Uterus (tissue), 4 donors: ENCODE measurements around the gene RBFOX2. TPM values are rescaled to one million over a fixed set of nuclear protein-coding genes. Genes with fewer than 3 reads are reported as not detected.
A peak's percentile ranks its signal among the peaks of the same experiment; 100 is the strongest.

Experiments used
- DNase-seq, 2 donors: peaks; one replicate each; pipeline ENCODE4 v3.0.0-alpha.2; 2019 to 2020
- H3K27ac ChIP-seq, 2 donors: fragments of 200-600 bp; sonication (generic); 1 replicate in 1 of 2; 2 replicates in 1 of 2; pipeline ENCODE4 v1.5.1; 2016 to 2018
- H3K27me3 ChIP-seq, 2 donors: fragments of 200-600 bp; sonication (generic); one replicate each; pipeline ENCODE4 v1.5.1; 2018 to 2019; ENCODE audit warnings: control low read depth in 1 of 2
- H3K36me3 ChIP-seq, 2 donors: fragments of 200-600 bp; sonication (generic); one replicate each; pipeline ENCODE4 v1.5.1; 2019; ENCODE audit warnings: control low read depth in 1 of 2
- H3K4me1 ChIP-seq, 2 donors: fragments of 200-600 bp; sonication (generic); one replicate each; pipeline ENCODE4 v1.5.1; 2018 to 2019; ENCODE audit warnings: control low read depth in 1 of 2
- H3K4me3 ChIP-seq, 2 donors: fragments of 200-600 bp; sonication (generic); 1 replicate in 1 of 2; 2 replicates in 1 of 2; pipeline ENCODE4 v1.5.1; 2018 to 2019; ENCODE audit warnings: mild to moderate bottlenecking in 1 of 2
- H3K9me3 ChIP-seq, 2 donors: fragments of 200-600 bp; sonication (generic); one replicate each; pipeline ENCODE4 v1.5.1; 2019; ENCODE audit warnings: control low read depth in 1 of 2
- POLR2A ChIP-seq, 2 donors: fragments of 450-650 bp; IDR thresholded peaks; one replicate each; pipeline ENCODE4 v1.6.1; 2016; ENCODE audit warnings: antibody characterized with exemption in 2 of 2, mild to moderate bottlenecking in 1 of 2, moderate library complexity in 1 of 2
- intact Hi-C: fragments of 100-400 bp; cut with DNase I; formaldehyde crosslinking; loops from one replicate; pipeline ENCODE4 v1.15.1; 2023; ENCODE audit warnings: low total_unique reads
- total RNA-seq, 4 donors: library from RNA; depleted of rRNA in 3 of 4; stranded (reverse); fragments of >200 nt in 3 of 4; gene quantifications; one replicate each; pipeline versions ENCODE4 v1.1.0 to v1.2.4, GENCODE V29; 2014 to 2023
- TF ChIP-seq, protein P1 (sequence below), 4 experiments: fragments of 200-600 bp in 2 of 4; fragments of 450-650 bp in 2 of 4; sonication (generic) in 2 of 4; IDR thresholded peaks; one replicate each; pipeline ENCODE4 v1.5.1; 2016 to 2019; ENCODE audit warnings: antibody characterized with exemption in 4 of 4, mild to moderate bottlenecking in 2 of 4, moderate library complexity in 1 of 4
- donor health status: DM: yes; HTN: yes; CAD: no.

Gene RBFOX2
- total RNA-seq, 4 donors from 2014 or later = 81.0 to 311 (median 147) TPM

DNA sequence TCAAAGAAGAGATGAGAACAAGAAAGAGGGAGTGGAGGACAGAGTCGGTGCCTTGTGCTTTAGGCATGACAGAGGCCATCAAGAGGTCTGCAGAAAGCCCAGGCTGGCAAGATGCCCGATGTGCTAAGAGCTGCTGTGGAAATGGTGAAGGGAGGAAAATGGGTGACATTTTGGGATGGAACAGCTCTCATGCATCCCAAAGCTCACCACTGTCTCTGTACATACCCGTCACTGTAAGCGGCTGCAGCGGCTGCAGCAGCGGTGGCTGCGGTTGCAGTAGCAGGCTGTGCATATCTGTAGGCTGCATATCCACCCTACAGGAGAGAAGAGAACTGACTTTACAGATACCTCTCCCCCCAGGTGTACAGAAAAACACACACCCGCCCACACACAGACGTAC, 282.4 kb downstream of the RBFOX2 start:
- H3K27me3 ChIP-seq = no peaks in the 10 kb centered on the region
- no peaks in the 10 kb centered on the region for H3K9me3 ChIP-seq
- H3K36me3 ChIP-seq = no peaks in the 10 kb centered on the region
- no peak overlapping the region for H3K4me3 ChIP-seq
- intact Hi-C loops = no loop called here
- no peak for TF ChIP-seq POLR2A (IDR thresholded peaks at IDR 0.05)
- TF ChIP-seq, protein P1, sequence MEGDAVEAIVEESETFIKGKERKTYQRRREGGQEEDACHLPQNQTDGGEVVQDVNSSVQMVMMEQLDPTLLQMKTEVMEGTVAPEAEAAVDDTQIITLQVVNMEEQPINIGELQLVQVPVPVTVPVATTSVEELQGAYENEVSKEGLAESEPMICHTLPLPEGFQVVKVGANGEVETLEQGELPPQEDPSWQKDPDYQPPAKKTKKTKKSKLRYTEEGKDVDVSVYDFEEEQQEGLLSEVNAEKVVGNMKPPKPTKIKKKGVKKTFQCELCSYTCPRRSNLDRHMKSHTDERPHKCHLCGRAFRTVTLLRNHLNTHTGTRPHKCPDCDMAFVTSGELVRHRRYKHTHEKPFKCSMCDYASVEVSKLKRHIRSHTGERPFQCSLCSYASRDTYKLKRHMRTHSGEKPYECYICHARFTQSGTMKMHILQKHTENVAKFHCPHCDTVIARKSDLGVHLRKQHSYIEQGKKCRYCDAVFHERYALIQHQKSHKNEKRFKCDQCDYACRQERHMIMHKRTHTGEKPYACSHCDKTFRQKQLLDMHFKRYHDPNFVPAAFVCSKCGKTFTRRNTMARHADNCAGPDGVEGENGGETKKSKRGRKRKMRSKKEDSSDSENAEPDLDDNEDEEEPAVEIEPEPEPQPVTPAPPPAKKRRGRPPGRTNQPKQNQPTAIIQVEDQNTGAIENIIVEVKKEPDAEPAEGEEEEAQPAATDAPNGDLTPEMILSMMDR (IDR thresholded peaks at IDR 0.05) = no peak
- H3K4me1 ChIP-seq = no peaks in the 10 kb centered on the region
- no peak for DNase-seq
- no peak overlapping the region for H3K27ac ChIP-seq

DNA sequence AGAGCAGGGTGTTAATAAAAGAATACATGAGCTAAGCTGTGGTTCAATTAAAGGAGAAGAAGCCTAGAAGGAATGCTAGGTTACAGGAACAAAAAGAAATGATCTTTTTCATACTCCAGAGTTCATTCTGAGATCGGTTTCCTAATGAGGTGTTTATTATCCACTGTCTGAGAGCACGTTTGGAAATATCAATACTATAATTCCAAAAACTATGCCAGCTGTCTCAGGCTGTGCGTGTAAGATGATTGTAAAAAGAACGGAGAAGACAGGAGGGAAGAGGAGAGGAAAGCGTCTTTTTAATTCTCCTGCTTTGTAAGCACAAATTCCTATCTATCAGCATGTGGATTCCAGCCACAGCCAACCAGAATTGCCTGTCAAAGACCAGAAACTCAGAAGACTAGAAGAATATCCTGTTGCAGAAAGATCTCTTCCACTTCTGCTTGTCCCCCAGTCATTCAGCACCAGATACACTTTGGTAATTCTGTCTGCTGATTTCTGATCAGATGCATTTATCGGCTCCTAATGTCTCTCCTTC, 285.2 kb downstream of the RBFOX2 start:
- no peak overlapping the region for H3K4me3 ChIP-seq
- H3K4me1 ChIP-seq = no peaks in the 10 kb centered on the region

GRCh38 chr22:35742342-35743100, 286.1 kb downstream of the RBFOX2 start:
- no peak for DNase-seq
- no peaks in the 10 kb centered on the region for H3K27me3 ChIP-seq
- H3K27ac ChIP-seq = peak overlapping the region; percentile 30 to 46
- H3K9me3 ChIP-seq = no peaks in the 10 kb centered on the region
- H3K36me3 ChIP-seq = no peaks in the 10 kb centered on the region
- H3K4me1 ChIP-seq = no peaks in the 10 kb centered on the region
- TF ChIP-seq POLR2A (IDR thresholded peaks at IDR 0.05) = no peak
- intact Hi-C loops = no loop called here
- no peak overlapping the region for H3K4me3 ChIP-seq

More for the DNA sequence above, 285.2 kb downstream of the RBFOX2 start:
- H3K27me3 ChIP-seq = no peaks in the 10 kb centered on the region
- H3K36me3 ChIP-seq = no peaks in the 10 kb centered on the region
- TF ChIP-seq POLR2A (IDR thresholded peaks at IDR 0.05) = no peak
- TF ChIP-seq, protein P1 (IDR thresholded peaks at IDR 0.05) = no peak
- DNase-seq = no peak
- H3K9me3 ChIP-seq = no peaks in the 10 kb centered on the region
- peak overlapping the region; percentile 30 to 46 for H3K27ac ChIP-seq
- intact Hi-C loops = no loop called here

DNA sequence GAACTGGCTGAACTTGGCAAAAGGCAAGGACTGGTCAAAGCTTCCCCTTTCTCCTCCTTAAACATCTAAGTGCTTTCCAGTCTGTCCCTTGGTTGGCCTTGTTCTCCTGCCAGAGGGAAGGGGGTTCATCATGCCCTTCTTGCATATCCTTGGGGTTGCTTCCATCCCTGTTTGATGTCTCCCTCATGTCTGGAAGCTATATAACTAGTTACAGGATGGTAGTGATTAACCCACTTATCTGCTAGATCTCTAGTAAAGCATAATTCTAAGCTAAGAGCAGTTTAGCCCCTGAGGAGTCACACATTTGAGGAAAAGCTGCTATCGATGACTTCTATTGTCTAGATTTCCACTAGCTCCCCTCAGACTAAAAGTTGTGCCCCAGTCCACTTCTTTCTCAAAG, 288.0 kb downstream of the RBFOX2 start:
- no peaks in the 10 kb centered on the region for H3K4me1 ChIP-seq
- DNase-seq = no peak
- H3K36me3 ChIP-seq = no peaks in the 10 kb centered on the region
- no peak overlapping the region for H3K4me3 ChIP-seq
- no peaks in the 10 kb centered on the region for H3K9me3 ChIP-seq
- TF ChIP-seq, protein P1 (IDR thresholded peaks at IDR 0.05) = no peak
- no peaks in the 10 kb centered on the region for H3K27me3 ChIP-seq
- no peak overlapping the region for H3K27ac ChIP-seq
- intact Hi-C loops = no loop called here

DNA sequence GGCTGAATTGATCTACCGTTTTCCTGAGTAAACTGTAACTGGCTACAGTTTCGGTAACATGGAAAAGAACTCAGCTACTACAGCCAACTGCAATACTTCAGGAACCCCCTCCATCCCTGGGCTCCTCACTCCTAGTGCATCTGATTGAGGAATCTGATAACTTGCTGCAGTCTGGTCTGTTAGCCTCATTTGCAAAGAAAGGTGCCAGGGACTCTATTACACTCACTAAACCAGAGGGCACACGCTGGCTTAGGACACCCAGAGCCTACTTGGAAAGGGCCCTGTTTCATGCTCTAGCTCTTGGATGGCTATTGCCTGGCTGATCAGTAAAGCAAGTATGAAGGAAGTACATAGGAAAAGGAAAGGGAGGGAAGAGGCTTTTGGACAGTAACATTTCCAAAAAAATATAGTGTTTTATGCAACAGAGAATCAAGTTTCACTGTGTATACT, 288.7 kb downstream of the RBFOX2 start:
- no peak overlapping the region for H3K4me3 ChIP-seq
- H3K36me3 ChIP-seq = no peaks in the 10 kb centered on the region
- H3K27me3 ChIP-seq = no peaks in the 10 kb centered on the region
- no peaks in the 10 kb centered on the region for H3K9me3 ChIP-seq
- intact Hi-C loops = loop anchor here (2.0 kb wide), 1 partner anchor 15 kb away; no protein-coding TSS in a partner anchor
- H3K27ac ChIP-seq = no peak overlapping the region
- TF ChIP-seq, protein P1 (IDR thresholded peaks at IDR 0.05) = no peak
- no peak for TF ChIP-seq POLR2A (IDR thresholded peaks at IDR 0.05)
- H3K4me1 ChIP-seq = no peaks in the 10 kb centered on the region
- DNase-seq = no peak
